HPDE6-E6E7 (cell line): Measurements from ENCODE around the gene EPB41.
A peak's percentile ranks its signal among the peaks of the same experiment; 100 is the strongest.
"Not testable (repeated sequence)": the region's sequence is repeated elsewhere in the genome, so short reads cannot be mapped to it uniquely, and the experiment has no call there.

ENCODE experiments used
- DNase-seq: peaks from one replicate; pipeline ENCODE4 v3.0.0; 2011; ENCODE audit warnings: missing footprints; ENCODE audit errors: extremely low spot score

Gene EPB41

DNA sequence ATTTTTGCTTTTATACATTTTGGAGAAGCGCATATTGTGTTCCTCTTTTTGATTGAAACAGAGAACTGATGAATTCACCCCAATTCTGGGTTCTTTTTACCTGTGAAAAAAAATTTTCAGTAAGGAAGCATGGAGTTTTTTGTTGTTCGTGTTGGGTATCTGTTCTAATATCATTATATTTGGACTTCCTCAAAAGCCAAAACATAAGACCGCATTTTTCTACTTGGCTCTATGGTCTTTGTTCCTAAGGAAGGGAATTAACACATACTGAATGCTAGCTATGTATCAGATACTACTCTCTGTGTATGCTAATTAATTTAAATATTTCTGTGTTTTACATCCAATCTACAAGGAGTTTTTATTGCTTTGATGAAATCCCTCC lies 12.9 kb downstream of the EPB41 start:
- DNase-seq, result no peak

DNA sequence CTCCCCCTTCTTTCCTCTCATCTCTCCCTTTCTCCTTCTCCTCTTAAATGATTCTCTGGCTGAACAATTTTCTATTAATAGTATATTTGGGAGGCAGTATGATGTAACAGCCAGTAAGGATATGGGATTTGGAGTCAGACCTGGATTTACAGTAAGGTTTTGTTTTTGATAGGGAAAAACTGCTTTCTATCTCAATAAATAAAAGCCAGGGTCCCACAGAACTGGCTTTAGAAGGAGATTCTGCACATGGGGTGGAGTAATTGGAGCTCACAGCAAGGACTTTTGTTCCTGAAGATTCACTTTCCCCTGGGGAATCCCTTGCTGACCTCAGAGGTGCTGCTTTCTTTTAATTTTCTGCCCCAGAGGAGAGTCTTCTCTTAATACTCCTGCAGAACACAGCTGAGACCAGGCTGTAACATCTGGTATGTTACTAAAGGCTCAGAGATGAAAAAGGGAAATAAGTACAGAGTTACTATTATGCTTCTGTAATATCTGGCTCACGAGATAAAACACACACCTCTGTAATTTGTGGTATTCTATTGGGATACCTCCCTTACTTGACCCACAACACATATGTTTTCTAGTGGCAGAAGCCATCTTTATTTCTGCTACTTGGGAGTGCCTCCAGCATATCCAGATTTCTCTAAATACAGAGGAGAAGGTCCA lies 13.4 kb downstream of the EPB41 start:
- no peak for DNase-seq

DNA sequence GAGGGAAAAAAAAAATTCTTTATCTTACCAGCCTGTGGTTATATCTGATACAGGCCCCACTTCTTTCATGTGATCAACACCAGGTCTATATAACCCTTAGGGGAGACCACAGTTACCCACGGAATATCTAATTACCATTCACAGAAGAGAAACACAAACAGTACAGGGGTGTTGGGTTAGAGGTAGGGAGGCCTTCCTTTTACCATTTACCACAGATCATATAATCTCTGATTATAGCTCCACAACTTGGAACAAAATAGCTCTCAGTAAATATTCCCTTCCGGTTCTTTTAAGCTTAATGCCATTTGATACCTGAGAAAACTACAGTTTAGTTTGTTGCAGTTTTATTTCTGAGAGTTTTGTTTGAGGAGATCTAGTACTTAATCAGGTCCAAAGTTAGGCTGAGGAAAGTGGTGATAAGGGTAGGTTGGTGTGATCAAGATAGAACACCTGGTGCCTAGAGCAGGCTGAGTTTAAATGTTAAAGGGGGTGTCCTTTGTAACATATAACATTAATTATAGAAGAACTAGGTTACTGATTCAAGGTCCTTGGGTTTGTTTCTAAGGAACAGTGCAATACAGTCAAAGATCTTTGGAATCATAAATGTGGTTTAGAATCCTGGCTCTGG lies 14.1 kb downstream of the EPB41 start:
- no peak for DNase-seq

DNA sequence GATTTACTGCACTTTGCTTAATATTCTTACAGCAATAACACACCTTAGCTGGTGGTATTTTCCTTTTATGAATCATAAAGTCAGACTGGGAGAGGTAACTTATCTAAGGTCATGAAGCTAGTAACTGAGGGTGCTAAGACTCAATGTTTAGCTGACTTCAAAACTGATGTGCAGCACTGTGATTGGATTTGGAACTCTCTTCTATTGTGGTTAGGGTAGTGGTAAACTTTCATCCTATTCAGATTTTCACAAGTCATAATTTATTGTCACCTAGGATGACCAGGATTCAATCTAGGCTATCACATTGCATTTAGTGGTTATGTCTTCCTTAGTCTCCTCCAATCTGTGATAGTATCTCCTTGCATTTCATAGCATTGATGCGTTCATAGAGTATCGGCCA lies 18.9 kb downstream of the EPB41 start:
- DNase-seq, result no peak

DNA sequence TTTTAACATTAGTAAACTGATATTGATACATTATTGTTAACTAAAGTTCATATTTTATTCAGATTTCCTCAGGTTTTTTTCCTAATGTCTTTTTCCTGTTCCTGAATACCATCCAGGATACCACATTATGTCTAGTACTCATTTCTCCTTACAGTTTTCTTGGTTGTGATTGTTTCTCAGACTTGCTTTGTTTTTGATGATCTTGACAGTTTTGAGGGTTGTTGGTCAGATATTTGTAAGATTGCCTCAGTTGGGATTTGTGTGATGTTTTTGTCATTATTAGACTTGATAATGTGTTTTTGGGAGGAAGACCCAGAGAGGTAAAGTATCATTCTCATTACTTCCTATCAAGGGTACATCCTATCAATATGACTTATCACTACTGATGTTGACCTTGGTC lies 19.5 kb downstream of the EPB41 start:
- no peak for DNase-seq

DNA sequence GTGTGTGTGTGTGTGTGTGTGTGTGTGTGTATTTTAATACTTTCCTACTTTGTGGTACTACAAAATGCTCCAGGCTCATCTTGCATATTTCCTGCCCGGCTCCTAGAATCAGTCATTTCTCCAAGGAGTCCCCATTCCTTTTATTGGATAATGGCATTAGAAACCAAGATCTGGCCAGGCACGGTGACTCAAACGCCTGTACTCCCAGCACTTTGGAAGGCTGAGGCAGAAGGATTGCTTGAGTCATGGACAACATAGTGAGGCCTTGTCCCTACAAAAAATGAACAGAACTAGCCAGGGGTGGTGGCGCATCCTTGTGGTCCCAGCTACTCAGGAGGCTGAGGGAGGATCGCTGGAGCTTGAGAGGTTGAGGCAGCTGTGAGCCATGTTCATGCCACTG lies 20.3 kb downstream of the EPB41 start:
- DNase-seq, result no peak

DNA sequence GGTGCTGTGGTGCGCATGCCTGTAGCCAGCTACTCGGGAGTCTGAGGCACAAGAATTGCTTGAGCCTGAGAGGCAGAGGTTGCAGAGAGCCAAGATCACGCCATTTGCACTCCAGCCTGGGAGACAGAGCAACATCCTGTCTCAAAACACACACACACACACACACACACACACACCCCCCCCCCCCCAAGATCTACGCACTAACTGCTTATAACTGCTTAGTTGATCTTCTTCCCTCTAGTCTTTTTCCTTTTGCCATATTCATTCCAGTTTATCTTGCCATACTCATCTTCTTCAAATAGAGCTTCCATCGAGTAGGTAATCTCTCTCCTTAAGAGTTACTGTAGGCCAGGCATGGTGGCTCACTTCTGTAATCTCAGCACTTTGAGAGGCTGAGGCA lies 20.9 kb downstream of the EPB41 start:
- DNase-seq, result no peak

DNA sequence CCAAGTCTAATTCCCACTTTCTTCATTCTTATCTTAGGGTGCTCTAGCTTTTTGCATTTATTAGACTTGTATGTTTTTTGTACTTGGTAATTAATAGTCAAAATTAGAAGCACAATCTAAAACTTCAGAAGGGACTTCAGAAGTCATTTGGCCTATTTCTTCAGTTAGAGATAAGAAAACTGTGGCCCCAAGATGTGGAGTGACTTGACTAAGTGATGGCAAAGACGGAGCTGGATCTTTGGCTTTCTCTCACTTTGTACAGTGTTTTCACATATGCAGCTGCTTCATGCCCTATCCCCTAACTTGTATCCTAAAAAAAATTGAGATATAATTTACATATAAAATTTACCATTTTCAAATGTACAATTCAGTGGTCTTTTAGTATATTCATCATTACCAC lies 21.7 kb downstream of the EPB41 start:
- no peak for DNase-seq

DNA sequence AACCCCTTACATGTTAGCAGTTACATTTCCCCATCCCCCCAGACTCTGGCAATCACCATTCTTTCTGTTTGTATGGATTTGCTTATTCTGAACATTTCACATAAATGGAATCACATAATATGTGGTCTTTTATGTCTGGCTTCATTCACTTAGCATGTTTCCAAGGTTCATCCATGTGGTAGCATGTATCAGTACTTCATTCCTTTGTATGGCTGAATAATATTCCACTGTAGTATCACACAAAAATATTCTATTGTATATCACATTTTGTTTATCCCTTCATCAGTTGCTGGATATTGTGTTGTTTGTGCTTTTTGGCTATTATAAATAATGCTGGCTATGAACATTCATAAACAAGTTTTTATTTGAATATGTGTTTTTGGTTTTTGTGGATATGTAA lies 22.2 kb downstream of the EPB41 start:
- DNase-seq, result no peak

DNA sequence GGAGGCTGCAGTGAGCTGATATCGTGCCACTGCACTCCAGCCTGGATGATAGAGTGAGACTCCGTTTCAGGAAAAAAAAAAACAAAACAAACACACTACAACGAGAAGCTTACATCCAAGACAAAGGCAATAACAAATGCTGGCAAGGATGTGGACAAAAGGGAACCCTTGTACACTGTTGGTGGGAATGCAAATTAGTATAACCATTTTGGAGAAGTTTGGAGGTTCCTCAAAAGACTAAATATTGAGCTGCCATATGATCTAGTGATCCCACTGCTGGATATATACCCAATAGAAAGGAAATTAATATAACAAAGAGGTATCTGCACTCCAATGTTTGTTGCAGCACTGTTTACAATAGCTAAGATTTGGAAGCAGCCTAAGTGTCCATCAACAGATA lies 29.2 kb downstream of the EPB41 start:
- not testable (repeated sequence) for DNase-seq

DNA sequence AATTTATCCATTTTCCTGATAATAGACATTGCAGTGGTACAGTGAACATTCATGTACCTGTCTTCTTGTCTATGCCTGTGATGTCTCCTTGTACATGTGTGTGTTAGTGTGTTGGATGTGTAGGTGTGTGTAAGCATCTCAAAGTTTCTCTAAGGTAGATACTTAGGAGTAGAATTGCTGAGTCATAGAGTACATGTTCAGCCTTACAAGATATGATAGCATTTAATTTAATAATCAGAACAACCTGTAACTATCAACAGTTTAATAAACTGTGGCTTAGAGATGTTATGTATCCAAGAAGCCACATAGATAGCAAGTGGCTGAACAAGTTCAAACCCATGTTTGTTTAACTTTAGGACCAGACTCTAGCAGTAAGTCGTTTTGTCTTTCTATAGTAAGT lies 35.6 kb downstream of the EPB41 start:
- DNase-seq, result no peak

DNA sequence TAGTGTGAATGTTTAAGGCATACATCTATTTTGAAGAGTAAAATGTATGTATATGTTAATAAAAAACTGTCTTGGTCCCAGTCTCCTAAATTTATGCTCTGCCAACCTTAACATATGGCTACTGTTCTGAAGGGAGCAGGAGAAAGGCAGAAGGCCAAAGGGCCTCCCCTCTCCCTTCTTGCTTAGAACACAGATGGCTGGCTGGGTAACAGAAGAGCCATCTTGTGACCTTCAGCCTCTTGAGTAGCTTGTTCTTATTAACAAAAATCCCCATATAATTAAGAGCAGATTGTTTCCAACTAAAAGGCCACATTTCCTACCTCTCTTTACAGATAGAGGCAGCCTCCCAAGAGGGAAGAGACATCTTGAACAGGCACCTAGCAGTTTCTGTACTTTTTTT lies 36.1 kb downstream of the EPB41 start:
- DNase-seq, result no peak

DNA sequence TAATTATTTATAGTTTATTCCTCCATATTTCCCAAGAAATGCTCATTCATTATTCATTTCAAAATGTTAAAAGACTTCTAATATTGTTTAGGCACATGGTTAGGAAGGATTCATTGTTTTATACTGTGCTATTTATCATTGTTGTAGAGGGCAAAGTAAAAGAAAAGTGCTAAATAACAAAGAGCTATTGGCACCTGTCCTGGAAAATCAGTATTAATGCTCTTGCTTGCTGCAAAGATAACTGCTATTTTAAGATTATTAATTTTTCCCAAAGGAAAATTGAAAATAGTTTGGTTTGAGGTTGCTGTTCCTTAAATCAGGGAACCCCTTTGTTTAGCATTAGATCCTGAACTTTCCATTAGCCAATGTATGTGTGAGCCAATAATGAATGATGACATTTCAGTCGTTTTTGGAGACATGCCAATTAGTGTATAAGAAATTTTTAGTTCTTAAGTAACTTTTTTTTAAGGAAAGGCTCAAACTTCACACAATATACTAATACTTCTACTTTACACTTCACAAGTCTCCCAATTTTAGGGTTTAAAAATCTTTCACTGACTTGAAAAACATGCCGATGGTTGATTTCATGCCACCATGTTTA lies 39.9 kb downstream of the EPB41 start:
- DNase-seq, result no peak

DNA sequence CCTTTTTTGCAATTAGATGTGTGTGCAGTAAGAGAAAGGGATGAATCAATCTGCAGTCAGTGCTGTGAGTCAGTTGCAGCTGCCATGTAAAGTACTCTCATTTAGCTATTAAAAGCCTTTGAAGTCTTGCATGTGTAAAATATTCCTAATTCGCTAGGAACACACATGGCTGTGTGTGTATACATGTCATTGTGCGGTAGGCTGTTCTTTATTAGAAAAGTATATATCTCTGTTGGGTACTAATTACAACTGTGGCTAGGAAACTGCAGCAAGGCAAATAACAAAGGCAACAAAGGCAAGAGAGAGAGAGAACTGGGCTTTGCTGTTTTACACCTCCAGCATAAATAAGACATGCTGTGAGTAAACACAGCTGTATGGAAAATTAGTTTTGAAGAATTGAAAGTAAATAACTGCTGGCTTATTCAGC lies 41.7 kb downstream of the EPB41 start:
- DNase-seq, result no peak

DNA sequence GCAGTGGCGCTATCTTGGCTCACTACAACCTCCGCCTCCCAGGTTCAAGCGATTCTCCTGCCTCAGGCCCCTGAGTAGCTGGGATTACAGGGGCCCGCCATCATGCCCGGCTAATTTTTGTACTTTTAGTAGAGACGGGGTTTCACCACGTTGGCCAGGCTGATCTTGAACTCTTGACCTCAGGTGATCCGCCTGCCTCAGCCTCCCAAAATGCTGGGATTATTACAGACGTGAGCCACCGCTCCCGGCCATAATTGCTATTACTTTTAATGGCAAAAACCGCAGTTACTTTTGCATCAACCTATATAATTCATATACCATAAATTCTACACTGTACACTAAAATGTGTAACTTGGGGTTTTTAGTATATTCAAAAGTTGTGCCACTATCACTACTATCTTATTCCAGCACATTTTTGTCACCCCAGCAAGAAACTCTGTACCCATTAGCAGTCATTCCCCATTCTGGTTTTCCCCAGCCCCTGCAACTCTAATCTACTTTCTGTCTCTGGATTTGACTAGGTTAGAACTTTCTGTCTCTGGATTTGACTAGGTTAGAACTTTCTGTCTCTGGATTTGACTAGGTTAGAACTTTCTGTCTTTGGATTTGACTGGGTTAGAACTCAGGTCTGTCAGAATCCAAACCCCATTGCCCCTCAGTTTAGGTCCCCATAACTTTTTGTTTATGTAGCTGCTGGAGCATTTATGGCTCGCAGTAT lies 47.9 kb downstream of the EPB41 start:
- DNase-seq, result not testable (repeated sequence)

DNA sequence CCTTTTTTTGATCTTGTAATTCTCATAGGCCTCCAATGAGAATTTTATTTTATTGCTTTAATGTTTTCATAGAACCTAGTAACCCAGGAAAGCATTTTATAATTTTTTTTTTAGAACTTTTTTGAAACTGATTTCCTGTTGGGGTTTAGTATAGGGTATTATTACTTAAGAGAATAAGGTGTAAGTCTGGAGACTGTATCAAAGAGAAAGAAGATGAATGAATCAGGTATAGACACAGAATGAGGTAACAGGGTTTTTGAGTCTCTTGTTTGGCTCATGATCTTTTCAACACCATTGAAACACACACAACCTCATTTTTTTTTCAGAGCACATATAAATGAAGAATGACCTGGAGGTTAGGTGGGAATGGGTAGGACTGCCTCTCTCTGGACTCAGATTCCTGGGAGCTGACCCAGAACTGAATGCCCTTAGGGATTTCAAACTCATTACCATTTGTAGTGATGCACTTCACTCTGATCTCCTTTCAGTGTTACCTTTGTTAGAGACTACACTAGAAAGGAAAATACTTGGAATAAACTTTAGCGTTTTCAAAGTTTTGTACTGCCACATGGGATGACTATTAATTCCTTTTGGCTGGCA lies 51.0 kb downstream of the EPB41 start:
- DNase-seq, result no peak

DNA sequence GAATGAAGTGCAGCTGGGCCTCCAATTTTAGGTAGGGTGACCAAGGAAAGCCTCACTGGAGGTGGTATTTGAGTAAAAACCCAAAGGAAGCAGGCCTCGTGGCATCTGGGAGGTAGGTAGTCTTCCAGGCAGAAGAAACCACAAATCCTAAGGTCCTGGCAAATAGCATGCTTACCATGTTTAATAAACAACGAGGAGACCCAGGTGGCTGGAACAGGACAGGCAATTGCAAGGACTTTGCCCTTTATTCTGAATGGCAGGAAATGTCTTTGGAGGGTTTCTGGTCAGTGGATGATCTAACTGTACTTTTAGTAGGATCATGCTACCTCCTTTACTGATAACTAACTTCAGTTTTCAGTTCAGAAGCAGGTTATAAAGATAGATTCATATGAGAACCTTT lies 52.2 kb downstream of the EPB41 start:
- no peak for DNase-seq

DNA sequence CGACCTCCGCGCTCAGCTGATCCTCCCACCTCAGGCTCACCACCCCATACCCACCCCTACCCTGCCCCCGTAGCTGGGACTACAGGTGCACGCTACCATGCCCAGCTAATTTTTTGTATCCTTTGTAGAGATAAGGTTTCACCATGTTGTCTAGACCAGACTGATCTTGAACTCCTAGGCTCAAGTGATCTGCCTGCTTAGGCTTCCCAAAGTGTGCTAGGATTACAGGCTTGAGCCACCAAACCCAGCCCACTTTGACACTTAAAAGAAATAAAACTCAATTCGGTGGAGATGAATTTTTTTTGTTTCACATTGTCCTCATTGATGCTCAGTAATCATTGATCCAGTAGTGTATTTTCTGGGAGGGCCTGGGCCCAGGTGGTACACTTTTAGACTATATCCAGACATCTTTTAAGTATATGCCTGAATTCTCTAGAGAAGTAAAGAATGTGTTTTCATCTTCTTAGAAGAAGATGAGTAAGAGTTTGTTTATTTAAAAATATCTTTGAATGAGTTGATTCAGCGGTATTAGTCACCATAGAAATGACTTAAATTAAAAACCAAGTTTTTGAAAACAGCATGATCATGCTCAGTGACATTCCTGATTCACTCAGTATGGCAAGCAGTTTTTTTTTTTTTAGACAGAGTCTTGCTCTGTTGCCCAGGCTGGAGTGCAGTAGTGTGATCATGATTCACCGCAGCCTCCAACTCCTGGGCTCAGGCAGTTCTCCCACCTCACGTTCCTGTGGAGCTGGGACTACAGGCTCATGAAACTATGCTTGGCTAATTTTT lies 57.8 kb downstream of the EPB41 start:
- DNase-seq, result peak; percentile 26

DNA sequence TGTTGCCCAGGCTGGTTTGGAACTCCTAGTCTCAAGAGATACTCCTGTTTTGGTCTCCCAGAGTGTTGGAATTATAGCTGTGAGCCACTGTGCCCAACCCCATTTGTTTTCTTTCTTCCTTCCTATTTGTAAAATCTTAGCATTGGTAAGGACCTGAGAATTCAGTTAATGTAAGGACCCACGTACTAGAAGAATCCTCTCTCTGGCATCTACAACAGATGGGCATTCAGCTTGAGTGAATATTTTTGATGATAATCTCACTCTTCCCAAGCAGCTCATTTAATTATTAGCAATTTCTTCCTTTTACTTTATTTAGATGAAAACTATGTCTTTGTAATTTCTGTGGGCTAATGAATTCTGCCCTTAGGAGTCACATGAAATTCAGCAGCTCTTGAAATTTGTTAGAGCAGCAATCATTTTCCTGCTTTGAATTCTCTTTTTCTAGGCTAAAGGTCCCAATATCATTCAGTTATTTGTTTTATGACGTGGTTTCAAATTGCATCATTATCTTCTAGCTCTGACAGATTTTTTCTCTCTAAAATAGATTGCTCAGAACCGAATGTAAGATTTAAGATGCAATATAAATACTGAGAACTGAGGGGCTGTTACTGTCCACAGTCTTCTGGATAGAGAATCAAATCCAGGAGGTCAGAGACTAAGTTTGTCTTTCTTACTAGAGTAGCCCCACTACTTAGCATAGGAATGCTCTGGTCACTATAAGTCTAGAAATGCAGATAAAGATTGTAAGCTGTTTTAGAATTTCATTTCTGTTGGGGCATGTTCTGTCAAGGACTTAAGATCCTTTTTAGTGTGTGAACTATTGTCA lies 59.4 kb downstream of the EPB41 start:
- DNase-seq, result no peak

DNA sequence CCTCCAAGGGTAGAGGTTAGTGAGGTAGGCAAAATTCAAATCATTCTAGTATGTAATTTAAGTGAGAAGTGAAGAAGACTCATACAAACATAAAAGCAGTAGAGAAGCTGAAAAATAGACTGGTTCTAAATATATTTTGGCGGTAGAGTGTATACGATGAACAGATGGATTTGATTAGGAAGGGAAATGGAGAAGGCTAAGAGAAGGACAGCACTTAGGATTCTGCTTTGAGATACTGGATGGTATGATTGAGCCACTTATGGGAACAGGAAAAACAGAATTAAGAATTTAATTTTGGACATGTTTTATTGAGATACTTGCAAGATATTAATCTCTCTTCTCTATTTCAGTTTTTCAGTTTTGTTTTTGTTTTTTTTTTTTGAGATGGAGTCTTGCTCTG lies 60.1 kb downstream of the EPB41 start:
- DNase-seq, result no peak

DNA sequence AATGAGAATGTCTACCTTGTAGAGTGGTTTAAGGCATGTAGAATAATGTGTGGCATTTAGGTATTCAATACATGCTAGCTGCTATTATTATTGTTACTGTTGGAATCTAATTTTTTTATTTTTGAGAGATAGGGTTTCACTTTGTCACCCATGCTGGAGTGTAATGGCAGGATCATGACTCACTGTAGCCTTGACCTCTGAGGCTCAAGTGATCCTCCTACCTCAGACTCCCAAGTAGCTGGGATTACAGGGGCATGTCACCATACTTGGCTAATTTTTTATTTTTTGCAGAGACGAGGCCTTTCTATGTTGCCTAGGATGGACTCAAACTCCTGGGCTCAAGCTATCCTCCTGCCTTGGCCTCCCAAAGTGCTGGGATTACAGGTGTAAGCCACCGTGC lies 61.9 kb downstream of the EPB41 start:
- no peak for DNase-seq
